ENCODE results near the gene BRCA2.

DNA sequence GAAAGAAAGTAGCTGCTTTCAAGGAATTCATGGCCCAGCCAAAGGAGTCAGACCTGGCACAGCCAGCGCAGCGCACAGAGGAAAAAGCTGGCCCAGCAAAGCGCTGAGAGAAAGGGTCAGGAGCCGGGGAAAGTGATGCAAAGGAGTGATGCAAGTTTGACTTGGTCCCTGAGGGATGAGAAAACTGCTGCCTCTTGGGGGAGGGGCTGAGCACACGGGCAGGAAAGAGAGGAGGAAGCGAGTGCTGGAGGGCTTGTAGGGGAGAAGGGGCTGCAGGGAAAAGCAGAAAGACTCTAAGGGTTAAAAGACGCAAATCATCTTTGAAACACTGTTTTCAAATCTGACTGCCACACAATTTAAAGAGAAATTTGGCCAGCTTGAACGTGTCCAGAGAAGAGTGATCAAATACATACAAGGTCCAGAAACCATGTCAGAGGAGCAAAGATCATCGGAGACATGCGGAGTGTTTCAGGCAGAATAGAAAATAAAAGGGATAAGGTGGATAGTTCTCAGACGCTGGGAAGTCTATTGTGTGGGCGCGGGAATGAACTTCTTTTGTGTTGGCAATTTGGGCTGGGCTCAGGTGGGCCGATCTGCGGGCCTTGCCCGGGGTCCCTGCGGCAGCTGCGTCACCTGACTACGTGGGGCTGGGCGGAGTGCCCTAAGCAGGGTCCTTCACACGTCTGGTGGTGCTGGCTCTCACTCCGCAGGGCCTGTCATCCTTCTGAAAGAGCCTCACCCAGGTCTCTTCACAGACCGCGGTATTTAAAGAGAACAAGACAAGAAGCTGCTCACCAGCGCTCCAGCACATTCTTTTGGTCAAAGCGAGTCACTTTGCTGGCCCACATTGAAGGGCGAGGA lies 94.5 kb downstream of the BRCA2 start:
- TF ChIP-seq ZNF699 (CRISPR knock-in tag; IDR thresholded peaks at IDR 0.05; ENCODE audit: insufficient replicate concordance) (no peak), GABPB1 (CRISPR knock-in tag; IDR thresholded peaks at IDR 0.05) (no peak), SAP30 (IDR thresholded peaks at IDR 0.05; ENCODE audit: borderline replicate concordance, insufficient read depth, low read depth, low read length, poor library complexity, severe bottlenecking) (no peak), FOXK1 (CRISPR knock-in tag; IDR thresholded peaks at IDR 0.05; ENCODE audit: borderline replicate concordance) (no peak), HDAC2 (IDR thresholded peaks at IDR 0.05) (no peak), TAF9B (IDR thresholded peaks at IDR 0.05; ENCODE audit: partially characterized antibody) (no peak), PHF8 (IDR thresholded peaks at IDR 0.05; ENCODE audit: borderline replicate concordance, low read length) (no peak), EZH2 (IDR thresholded peaks at IDR 0.05; ENCODE audit: borderline replicate concordance, low read depth, low read length) (no peak)
- TF ChIP-seq, protein P1, sequence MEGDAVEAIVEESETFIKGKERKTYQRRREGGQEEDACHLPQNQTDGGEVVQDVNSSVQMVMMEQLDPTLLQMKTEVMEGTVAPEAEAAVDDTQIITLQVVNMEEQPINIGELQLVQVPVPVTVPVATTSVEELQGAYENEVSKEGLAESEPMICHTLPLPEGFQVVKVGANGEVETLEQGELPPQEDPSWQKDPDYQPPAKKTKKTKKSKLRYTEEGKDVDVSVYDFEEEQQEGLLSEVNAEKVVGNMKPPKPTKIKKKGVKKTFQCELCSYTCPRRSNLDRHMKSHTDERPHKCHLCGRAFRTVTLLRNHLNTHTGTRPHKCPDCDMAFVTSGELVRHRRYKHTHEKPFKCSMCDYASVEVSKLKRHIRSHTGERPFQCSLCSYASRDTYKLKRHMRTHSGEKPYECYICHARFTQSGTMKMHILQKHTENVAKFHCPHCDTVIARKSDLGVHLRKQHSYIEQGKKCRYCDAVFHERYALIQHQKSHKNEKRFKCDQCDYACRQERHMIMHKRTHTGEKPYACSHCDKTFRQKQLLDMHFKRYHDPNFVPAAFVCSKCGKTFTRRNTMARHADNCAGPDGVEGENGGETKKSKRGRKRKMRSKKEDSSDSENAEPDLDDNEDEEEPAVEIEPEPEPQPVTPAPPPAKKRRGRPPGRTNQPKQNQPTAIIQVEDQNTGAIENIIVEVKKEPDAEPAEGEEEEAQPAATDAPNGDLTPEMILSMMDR (IDR thresholded peaks at IDR 0.05 in 2 of 3, conservative IDR thresholded peaks at IDR 0.05 in 1 of 3; ENCODE audit: insufficient read depth in 2 of 3, low read depth in 1 of 3, low read length in 3 of 3): no peak
- TF ChIP-seq, protein P2, sequence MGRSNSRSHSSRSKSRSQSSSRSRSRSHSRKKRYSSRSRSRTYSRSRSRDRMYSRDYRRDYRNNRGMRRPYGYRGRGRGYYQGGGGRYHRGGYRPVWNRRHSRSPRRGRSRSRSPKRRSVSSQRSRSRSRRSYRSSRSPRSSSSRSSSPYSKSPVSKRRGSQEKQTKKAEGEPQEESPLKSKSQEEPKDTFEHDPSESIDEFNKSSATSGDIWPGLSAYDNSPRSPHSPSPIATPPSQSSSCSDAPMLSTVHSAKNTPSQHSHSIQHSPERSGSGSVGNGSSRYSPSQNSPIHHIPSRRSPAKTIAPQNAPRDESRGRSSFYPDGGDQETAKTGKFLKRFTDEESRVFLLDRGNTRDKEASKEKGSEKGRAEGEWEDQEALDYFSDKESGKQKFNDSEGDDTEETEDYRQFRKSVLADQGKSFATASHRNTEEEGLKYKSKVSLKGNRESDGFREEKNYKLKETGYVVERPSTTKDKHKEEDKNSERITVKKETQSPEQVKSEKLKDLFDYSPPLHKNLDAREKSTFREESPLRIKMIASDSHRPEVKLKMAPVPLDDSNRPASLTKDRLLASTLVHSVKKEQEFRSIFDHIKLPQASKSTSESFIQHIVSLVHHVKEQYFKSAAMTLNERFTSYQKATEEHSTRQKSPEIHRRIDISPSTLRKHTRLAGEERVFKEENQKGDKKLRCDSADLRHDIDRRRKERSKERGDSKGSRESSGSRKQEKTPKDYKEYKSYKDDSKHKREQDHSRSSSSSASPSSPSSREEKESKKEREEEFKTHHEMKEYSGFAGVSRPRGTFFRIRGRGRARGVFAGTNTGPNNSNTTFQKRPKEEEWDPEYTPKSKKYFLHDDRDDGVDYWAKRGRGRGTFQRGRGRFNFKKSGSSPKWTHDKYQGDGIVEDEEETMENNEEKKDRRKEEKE (IDR thresholded peaks at IDR 0.05; ENCODE audit: borderline replicate concordance in 1 of 2, control insufficient read depth in 1 of 2, low read depth in 2 of 2, low read length in 1 of 2): no peak
- TF ChIP-seq, protein P3, sequence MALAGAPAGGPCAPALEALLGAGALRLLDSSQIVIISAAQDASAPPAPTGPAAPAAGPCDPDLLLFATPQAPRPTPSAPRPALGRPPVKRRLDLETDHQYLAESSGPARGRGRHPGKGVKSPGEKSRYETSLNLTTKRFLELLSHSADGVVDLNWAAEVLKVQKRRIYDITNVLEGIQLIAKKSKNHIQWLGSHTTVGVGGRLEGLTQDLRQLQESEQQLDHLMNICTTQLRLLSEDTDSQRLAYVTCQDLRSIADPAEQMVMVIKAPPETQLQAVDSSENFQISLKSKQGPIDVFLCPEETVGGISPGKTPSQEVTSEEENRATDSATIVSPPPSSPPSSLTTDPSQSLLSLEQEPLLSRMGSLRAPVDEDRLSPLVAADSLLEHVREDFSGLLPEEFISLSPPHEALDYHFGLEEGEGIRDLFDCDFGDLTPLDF (CRISPR knock-in tag; IDR thresholded peaks at IDR 0.05): no peak
